B cell (primary cell): ENCODE results near the gene GCC2. TPM values are rescaled to one million over a fixed set of nuclear protein-coding genes. Genes with fewer than 3 reads are reported as not detected.

Experiments
- ATAC-seq: fragments of 200-7000 bp; cut with Tn5 transposase; one replicate; pipeline ENCODE4 v1.10.0; 2021; ENCODE audit warnings: low read depth, mild to moderate bottlenecking, moderate number of reproducible peaks, moderate library complexity
- CTCF ChIA-PET: fragments of 350-600 bp; sonication (Branson Sonifier 250); formaldehyde crosslinking; loops from one replicate; lab custom pipeline; 2021; ENCODE audit warnings: antibody characterized with exemption, inconsistent platforms; lab: Charles Lee
- POLR2A ChIA-PET: fragments of 350-600 bp; sonication (Branson Sonifier 250); formaldehyde crosslinking; loops from one replicate; lab custom pipeline; 2021; ENCODE audit warnings: antibody characterized with exemption; lab: Charles Lee
- DNase-seq: peaks from one replicate; pipeline ENCODE4 v3.0.0; 2013
- H2AFZ ChIP-seq: 2 replicates; pipeline ENCODE4 v1.6.1; 2012; ENCODE audit warnings: mild to moderate bottlenecking, low read depth, low read length; ENCODE audit not compliant: insufficient read depth, poor library complexity, severe bottlenecking
- H3K27ac ChIP-seq, 2 donors: 1 replicate in 1 of 2; 2 replicates in 1 of 2; pipeline ENCODE4 v1.5.1; 2012 to 2013; ENCODE audit warnings: low read length in 2 of 2, mild to moderate bottlenecking in 2 of 2, moderate library complexity in 1 of 2
- H3K27me3 ChIP-seq, 4 experiments: fragments of 200-600 bp in 1 of 4; sonication (generic) in 1 of 4; replicated peaks in 1 of 4; 1 replicate in 2 of 4; 2 replicates in 2 of 4; pipeline versions ENCODE4 v1.6.1 to v1.7.0; 2013 to 2016; ENCODE audit warnings: low read length in 3 of 4, mild to moderate bottlenecking in 2 of 4, mixed read lengths in 1 of 4, moderate library complexity in 1 of 4; ENCODE audit not compliant: insufficient read depth in 4 of 4, control insufficient read depth in 3 of 4; ENCODE audit errors: control extremely low read depth in 1 of 4
- H3K36me3 ChIP-seq, 2 experiments: replicated peaks in 1 of 2; 1 replicate in 1 of 2; 2 replicates in 1 of 2; pipeline versions ENCODE4 v1.6.1 to v1.7.1; 2013; ENCODE audit warnings: low read length in 1 of 2; ENCODE audit not compliant: insufficient read depth in 2 of 2, control insufficient read depth in 1 of 2; ENCODE audit errors: control extremely low read depth in 1 of 2, extremely low read depth in 1 of 2
- H3K4me1 ChIP-seq, 2 donors: fragments of 200-600 bp in 1 of 2; sonication (generic) in 1 of 2; 1 replicate in 1 of 2; 2 replicates in 1 of 2; pipeline versions ENCODE4 v1.5.1 to v1.6.1; 2013 to 2017; ENCODE audit warnings: low read length in 2 of 2; ENCODE audit not compliant: control insufficient read depth in 2 of 2, insufficient read depth in 2 of 2
- H3K4me2 ChIP-seq: replicated peaks from 2 replicates; pipeline ENCODE3; 2012; ENCODE audit warnings: mild to moderate bottlenecking, low read depth, low read length; ENCODE audit not compliant: poor library complexity, severe bottlenecking
- H3K4me3 ChIP-seq, 5 experiments: fragments of 200-600 bp in 1 of 5; sonication (generic) in 1 of 5; 1 replicate in 3 of 5; 2 replicates in 2 of 5; pipeline versions ENCODE4 v1.5.1 to v1.7.0; 2011 to 2016; ENCODE audit warnings: low read length in 4 of 5, mild to moderate bottlenecking in 4 of 5, low read depth in 2 of 5, control low read depth in 1 of 5, moderate library complexity in 1 of 5; ENCODE audit not compliant: insufficient read depth in 1 of 5; ENCODE audit errors: control extremely low read depth in 1 of 5, extremely low read depth in 1 of 5
- H3K79me2 ChIP-seq: fragments of 200-600 bp; sonication (generic); one replicate; pipeline ENCODE4 v1.6.0; 2016; ENCODE audit warnings: low read length; ENCODE audit not compliant: control insufficient read depth, insufficient read depth
- H3K9ac ChIP-seq: fragments of 200-600 bp; sonication (generic); 2 replicates; pipeline ENCODE4 v1.6.1; 2017; ENCODE audit warnings: mild to moderate bottlenecking, low read length, moderate library complexity
- H3K9me3 ChIP-seq, 3 donors: one replicate each; pipeline versions ENCODE4 v1.6.1 to v1.7.1; 2013; ENCODE audit warnings: low read length in 2 of 3; ENCODE audit not compliant: control insufficient read depth in 2 of 3, insufficient read depth in 1 of 3; ENCODE audit errors: control extremely low read depth in 1 of 3
- H4K20me1 ChIP-seq: 2 replicates; pipeline ENCODE4 v1.6.0; 2012; ENCODE audit warnings: mild to moderate bottlenecking, low read length; ENCODE audit not compliant: insufficient read depth, control insufficient read depth, poor library complexity, severe bottlenecking
- H3K27ac Mint-ChIP-seq: one replicate; pipeline ENCODE4 v1.8.0; 2021; ENCODE audit warnings: mixed read lengths
- H3K27me3 Mint-ChIP-seq: one replicate; pipeline ENCODE4 v1.8.0; 2021; ENCODE audit warnings: mixed read lengths
- H3K4me1 Mint-ChIP-seq: one replicate; pipeline ENCODE4 v1.8.0; 2021; ENCODE audit warnings: mixed read lengths
- H3K4me3 Mint-ChIP-seq: one replicate; pipeline ENCODE4 v1.8.0; 2021; ENCODE audit warnings: mixed read lengths
- H3K9me3 Mint-ChIP-seq: one replicate; pipeline ENCODE4 v1.8.0; 2022; ENCODE audit warnings: mixed read lengths; ENCODE audit not compliant: insufficient read depth
- CTCF ChIP-seq: fragments of 200-600 bp; IDR thresholded peaks from one replicate; pipeline ENCODE4 v1.8.0; 2022; ENCODE audit warnings: antibody characterized with exemption, mild to moderate bottlenecking
- EZH2 ChIP-seq: IDR thresholded peaks from 2 replicates; pipeline ENCODE4 v1.6.1; 2012; ENCODE audit warnings: borderline replicate concordance, low read depth, mild to moderate bottlenecking, moderate library complexity, low read length; ENCODE audit not compliant: insufficient read depth, poor library complexity, severe bottlenecking
- WGBS: methylation state at CpG from one replicate; pipeline ENCODE4 v1.1.5; 2013; ENCODE audit warnings: missing lambda C conversion rate; ENCODE audit not compliant: insufficient coverage; 5-methylcytosine and 5-hydroxymethylcytosine counted together
- intact Hi-C: fragments of 100-400 bp; cut with micrococcal nuclease; formaldehyde crosslinking; loops from one replicate; pipeline ENCODE4 v1.10.0; 2022
- polyA plus RNA-seq: library from polyadenylated mRNA; depleted of rRNA; stranded (reverse); fragments of >200 nt; gene quantifications from 2 replicates; pipeline ENCODE4 v1.2.3, GENCODE V29; 2012
- total RNA-seq, 2 donors: library from RNA; stranded (reverse); fragments of 120-200 nt in 1 of 2; gene quantifications; 1 replicate in 1 of 2; 2 replicates in 1 of 2; pipeline versions ENCODE4 v1.2.3 to v1.2.4, GENCODE V29; 2013 to 2022

GCC2 gene
- total and polyA plus RNA-seq, 2 donors (not counting 1 experiment from before 2014, with no cell fraction given): 12.3 to 87.9 TPM

GRCh38 chr2:108447947-108448677 is 894 bp upstream of the GCC2 start:
- H3K79me2 ChIP-seq: peaks cover 26% of the 10 kb centered on the region
- ATAC-seq (no peak), DNase-seq (no peak)
- Mint-ChIP-seq H3K4me3 (peak overlapping the region; percentile 100), H3K4me1 (peaks cover 41% of the 10 kb centered on the region), H3K9me3 (no peaks in the 10 kb centered on the region), H3K27ac (peak overlapping the region; percentile 98), H3K27me3 (no peaks in the 10 kb centered on the region)
- H2AFZ ChIP-seq: peak overlapping the region; percentile 94
- H3K4me1 ChIP-seq: peaks cover 19 to 20% of the 10 kb centered on the region in 2 donors
- H3K36me3 ChIP-seq: peaks cover 0 to 12% of the 10 kb centered on the region in 2 experiments
- no peaks in the 10 kb centered on the region for H3K27me3 ChIP-seq
- WGBS: 54% methylated on average over 14 of the region's 23 CpGs
- peak overlapping the region; percentile 99 for H3K9ac ChIP-seq
- intact Hi-C loops: loop anchor here (2.0 kb wide), 1 partner anchor 339 kb away; the partner anchor contains the start of gene CCDC138
- peak overlapping the region; percentile 94 to 98 for H3K27ac ChIP-seq
- CTCF ChIA-PET: interaction anchor here (1.5 to 2.6 kb wide), 2 partner anchors 86 to 188 kb away, joined by 5 to 9 read pairs; partner anchors contain the start of gene LIMS1
- peak overlapping the region; percentile 71 to 99 (median 95) for H3K4me3 ChIP-seq
- no peaks in the 10 kb centered on the region for H3K9me3 ChIP-seq
- H4K20me1 ChIP-seq: no peaks in the 10 kb centered on the region
- TF ChIP-seq CTCF: no peak
- TF ChIP-seq EZH2: no peak
- H3K4me2 ChIP-seq: peak overlapping the region; percentile 97
- POLR2A ChIA-PET: interaction anchor here (1.1 to 1.5 kb wide), 2 partner anchors 10 to 86 kb away, joined by 4 read pairs; no protein-coding TSS in a partner anchor
